GM19452 (cell line): ENCODE measurements around the gene SEC16B.

Source experiments
- ATAC-seq: cut with Tn5 transposase; IDR thresholded peaks from one replicate; pipeline ENCODE4 v1.9.1; 2021; ENCODE audit not compliant: unreplicated experiment

The SEC16B gene

DNA sequence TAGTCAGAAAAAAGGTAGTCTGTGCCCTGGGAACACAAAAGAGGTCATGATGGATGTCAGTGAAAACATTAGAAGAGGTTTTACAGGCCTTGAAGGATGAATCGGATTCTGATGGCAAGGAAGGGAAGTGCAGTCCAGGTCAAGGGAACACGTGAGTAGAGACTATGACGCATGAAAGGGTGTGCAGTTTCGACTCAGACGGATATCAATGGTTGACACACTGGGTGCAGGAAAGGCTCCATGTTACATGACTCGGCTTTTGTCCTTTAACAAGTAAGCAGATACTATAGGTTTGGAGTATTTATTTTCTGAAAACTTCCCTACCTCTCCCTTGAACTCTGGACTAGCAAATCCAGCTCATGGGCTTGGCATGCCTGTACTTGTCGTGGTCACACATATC, 55.3 kb downstream of the SEC16B start:
- no peak for ATAC-seq

GRCh38 chr1:177913762-177914540, 55.9 kb downstream of the SEC16B start:
- ATAC-seq: no peak

DNA sequence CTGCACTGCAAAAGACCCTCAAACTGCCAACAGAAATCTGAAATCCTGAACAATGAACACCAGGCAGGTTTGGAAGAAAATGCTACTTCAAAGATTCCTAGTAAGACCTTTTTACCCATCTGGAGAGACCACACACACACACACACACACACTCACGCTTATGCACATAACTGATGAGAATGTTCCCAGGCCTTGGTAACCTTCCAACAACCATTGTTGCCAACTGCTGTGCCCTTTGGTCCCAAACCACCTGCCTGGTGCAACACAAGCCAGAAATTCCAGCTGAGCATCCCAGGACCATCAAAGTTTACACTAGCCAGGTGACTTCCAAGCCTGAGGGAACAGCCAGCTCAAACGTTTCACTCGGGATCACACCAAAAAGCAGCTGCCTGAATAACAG, 56.9 kb downstream of the SEC16B start:
- no peak for ATAC-seq

- no peak for ATAC-seq
These were observed 60.4 kb downstream of the SEC16B start for GRCh38 chr1:177909416-177909815.

DNA sequence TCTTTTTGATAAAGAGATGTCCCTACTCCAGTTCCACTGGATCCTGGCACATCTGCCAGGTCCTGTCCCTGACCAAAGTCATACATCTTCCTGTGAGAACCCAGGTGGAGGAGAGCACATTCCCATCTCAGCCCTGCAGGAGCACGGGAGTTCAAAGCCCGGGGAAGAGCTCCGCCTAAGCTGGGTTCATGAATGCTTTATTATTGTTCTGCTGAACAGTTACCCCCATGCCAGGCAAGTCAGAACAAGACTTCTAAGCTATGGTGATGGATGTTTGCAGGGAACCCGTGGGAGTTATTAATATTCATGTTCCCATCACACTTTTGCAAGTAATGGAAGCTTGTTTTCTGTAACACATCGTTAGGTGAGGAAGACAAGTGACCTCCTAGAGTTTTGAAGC, 62.9 kb downstream of the SEC16B start:
- ATAC-seq: no peak

DNA sequence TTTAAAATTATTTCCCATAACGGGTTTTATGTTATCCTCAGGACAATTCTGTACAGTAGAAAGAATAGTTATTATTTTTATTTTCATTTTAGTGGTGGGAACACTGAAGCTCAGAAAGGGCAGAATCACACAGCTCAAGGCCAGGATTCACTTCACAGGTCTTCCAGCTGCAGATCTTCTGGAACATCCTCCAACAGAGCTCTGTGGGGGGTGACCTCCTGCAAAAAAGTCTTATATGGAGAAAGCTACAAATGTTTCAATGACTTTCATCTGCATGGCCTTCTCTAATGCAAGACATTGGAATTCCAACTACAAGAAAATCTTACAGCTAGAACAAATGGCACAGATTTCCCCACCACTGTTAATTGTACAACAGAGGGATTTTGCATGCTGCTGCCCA, 64.2 kb downstream of the SEC16B start:
- ATAC-seq: no peak

- ATAC-seq: no peak
These were observed 67.6 kb downstream of the SEC16B start for GRCh38 chr1:177902266-177902665.

DNA sequence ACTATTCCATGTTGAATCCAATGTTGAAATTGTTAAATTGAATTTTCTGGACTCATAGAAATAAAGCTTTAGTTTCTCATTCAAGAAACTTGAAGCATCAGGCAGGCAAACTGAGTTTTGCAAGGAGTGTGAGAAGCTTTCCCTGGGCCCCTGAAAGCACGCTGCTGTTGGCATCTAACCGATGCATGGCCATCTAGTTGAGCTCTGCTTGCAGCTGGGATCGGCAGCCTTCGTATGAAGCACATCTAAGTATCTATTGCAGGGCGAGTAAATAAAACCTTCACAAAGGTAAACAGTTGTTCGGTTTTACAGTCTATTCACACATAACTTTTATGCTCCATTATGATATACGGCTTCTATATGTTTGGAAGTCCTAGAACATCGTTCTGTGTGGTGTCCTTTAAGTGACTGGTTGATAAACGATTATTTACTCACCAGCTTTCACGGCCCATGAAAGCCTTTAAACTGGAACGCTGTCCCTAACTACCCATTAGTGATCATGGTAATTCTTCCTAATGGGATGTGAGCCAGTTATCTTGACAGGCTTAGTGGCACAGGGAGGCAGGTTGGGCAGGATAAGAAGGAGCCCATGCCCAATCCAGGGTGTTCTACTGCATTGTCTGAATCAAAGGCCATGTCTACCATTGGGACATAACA, 71.7 kb downstream of the SEC16B start:
- no peak for ATAC-seq

DNA sequence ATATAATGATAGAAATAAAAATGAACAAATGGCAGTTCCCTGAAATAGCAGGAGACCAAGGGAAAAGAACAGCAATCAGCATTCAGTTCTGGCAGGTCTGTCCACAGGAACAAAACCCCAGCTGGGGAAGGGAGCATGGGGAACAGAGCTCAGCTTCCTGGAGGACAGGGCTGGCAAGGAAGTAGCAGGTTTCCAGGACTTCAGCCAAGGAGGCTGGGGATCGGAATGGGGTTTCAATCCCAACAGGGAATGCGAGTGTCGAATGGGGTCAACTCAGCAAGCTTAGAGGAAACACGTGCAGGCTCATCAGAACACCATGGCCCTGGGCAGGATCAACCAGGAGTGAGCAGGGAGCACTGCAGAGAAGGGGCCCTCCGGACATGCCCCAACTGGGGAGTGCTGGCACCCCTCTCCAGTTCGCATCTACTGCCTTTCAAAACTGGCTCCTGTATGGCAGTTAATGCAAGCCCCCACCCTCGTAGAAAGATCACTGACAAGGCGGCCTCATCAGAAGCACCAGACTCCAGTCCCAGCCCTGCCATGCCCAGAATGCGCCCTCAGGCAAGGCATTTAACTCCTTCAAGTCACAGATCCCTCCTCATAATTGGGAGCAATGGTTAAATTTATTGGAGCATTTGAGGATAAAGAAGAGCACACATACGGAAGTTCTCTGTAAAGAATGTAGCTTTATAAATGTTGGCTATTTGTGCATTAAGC, 72.4 kb downstream of the SEC16B start:
- no peak for ATAC-seq
